SK-N-SH (cell line): ENCODE results near the gene WDR87.

Source experiments
- CTCF ChIP-seq: fragments of 200-600 bp; sonication (generic); IDR thresholded peaks from 2 replicates; pipeline ENCODE4 v1.6.1; 2017; ENCODE audit warnings: antibody characterized with exemption, mild to moderate bottlenecking, moderate library complexity
- EP300 ChIP-seq, 2 experiments: IDR thresholded peaks; 2 replicates each; pipeline versions ENCODE4 v1.4.0 to v1.6.1; 2012; ENCODE audit warnings: borderline replicate concordance in 1 of 2, low read depth in 1 of 2, low read length in 1 of 2
- EZH2phosphoT487 ChIP-seq: fragments of 200-600 bp; sonication (generic); IDR thresholded peaks from 2 replicates; pipeline ENCODE4 v1.6.1; 2017; ENCODE audit warnings: low read depth, mixed run types, mild to moderate bottlenecking, antibody characterized with exemption, moderate library complexity, borderline replicate concordance
- FOSL2 ChIP-seq: IDR thresholded peaks from 2 replicates; pipeline ENCODE4 v1.4.0; 2012; ENCODE audit warnings: low read depth, mild to moderate bottlenecking, moderate library complexity, borderline replicate concordance
- GABPA ChIP-seq: IDR thresholded peaks from 2 replicates; pipeline ENCODE4 v1.4.0; 2012; ENCODE audit warnings: low read depth, mild to moderate bottlenecking
- JUND ChIP-seq: IDR thresholded peaks from 2 replicates; pipeline ENCODE4 v1.4.0; 2012
- MEF2A ChIP-seq: IDR thresholded peaks from 2 replicates; pipeline ENCODE4 v1.4.0; 2012; ENCODE audit warnings: low read depth, borderline replicate concordance
- MXI1 ChIP-seq: IDR thresholded peaks from 2 replicates; pipeline ENCODE4 v1.6.1; 2012; ENCODE audit warnings: mild to moderate bottlenecking, low read depth, low read length, improper control_type of control experiment
- RAD21 ChIP-seq: IDR thresholded peaks from 2 replicates; pipeline ENCODE4 v1.6.1; 2012; ENCODE audit warnings: mild to moderate bottlenecking, low read length
- SIN3A ChIP-seq: IDR thresholded peaks from 2 replicates; pipeline ENCODE4 v1.6.1; 2012; ENCODE audit warnings: low read depth, mild to moderate bottlenecking, low read length, moderate library complexity, borderline replicate concordance
- TAF1 ChIP-seq: IDR thresholded peaks from 2 replicates; pipeline ENCODE4 v1.6.1; 2012; ENCODE audit warnings: low read depth, mild to moderate bottlenecking, low read length, moderate library complexity, borderline replicate concordance
- TEAD4 ChIP-seq: IDR thresholded peaks from 2 replicates; pipeline ENCODE4 v1.4.0; 2012; ENCODE audit warnings: mild to moderate bottlenecking, borderline replicate concordance; ENCODE audit not compliant: insufficient read depth
- TF ChIP-seq, protein P1 (sequence below): fragments of 150-350 bp; IDR thresholded peaks from 2 replicates; pipeline ENCODE4 v1.6.1; 2017; ENCODE audit warnings: antibody characterized with exemption, low read length, low read depth, borderline replicate concordance

DNA sequence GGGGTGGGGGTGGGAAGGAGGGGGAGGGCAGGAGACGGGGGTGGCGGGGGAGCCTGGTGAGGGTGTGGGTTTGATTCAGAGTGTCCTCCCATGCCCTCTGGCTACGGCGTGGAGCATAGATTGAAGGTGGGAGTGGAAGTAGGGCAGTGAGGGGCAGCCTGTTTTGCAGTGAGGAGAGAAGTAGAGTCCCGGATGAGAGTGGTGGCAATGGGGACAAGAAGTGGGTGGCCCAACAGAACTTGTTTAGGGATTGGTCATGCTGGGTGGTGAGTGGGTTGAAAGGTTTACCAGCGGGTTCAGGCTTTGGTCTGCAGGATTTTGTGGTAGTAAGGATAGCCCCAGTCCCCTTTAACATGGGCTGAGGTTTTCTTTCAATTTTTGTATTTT, 36.1 kb upstream of the WDR87 start:
- no peak for TF ChIP-seq CTCF
- TF ChIP-seq GABPA = no peak
- TF ChIP-seq MXI1 = no peak
- TF ChIP-seq, protein P1, sequence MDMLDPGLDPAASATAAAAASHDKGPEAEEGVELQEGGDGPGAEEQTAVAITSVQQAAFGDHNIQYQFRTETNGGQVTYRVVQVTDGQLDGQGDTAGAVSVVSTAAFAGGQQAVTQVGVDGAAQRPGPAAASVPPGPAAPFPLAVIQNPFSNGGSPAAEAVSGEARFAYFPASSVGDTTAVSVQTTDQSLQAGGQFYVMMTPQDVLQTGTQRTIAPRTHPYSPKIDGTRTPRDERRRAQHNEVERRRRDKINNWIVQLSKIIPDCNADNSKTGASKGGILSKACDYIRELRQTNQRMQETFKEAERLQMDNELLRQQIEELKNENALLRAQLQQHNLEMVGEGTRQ = no peak
- no peak for TF ChIP-seq SIN3A
- no peak for TF ChIP-seq FOSL2
- TF ChIP-seq RAD21 = no peak
- no peak for TF ChIP-seq EZH2phosphoT487
- TF ChIP-seq EP300 (IDR thresholded peaks at IDR 0.05; ENCODE audit: borderline replicate concordance in 1 of 2, low read depth in 1 of 2, low read length in 1 of 2) = no peak
- no peak for TF ChIP-seq TAF1
- TF ChIP-seq JUND = no peak
- no peak for TF ChIP-seq MEF2A
- no peak for TF ChIP-seq TEAD4
